Measurements from ENCODE around the gene DOK4.
"Not testable (repeated sequence)": the region's sequence is repeated elsewhere in the genome, so short reads cannot be mapped to it uniquely, and the experiment has no call there.

DOK4 gene

DNA sequence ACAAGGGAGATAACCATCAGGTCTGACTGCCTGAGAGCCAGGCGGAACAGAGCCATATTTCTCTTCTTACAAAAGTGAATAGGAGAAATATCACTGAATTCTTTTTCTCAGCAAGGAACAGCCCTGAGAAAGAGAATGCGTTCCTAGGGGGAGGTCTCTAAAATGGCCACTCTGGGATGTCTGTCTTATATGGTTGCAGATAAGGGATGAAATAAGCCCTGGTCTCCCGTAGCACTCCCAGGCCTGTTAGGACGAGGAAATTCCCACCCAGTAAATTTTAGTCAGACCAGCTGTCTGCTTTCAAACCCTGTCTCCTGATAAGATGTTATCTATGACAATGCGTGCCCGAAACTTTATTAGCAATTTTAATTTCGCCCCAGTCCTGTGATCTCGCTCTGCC is 46.3 kb downstream of the DOK4 start:
- not testable (repeated sequence) for DNase-seq

GRCh38 chr16:57435838-57436237 is 50.5 kb downstream of the DOK4 start:
- no peak for DNase-seq

GRCh38 chr16:57434003-57434402 is 52.3 kb downstream of the DOK4 start:
- no peak for DNase-seq

DNA sequence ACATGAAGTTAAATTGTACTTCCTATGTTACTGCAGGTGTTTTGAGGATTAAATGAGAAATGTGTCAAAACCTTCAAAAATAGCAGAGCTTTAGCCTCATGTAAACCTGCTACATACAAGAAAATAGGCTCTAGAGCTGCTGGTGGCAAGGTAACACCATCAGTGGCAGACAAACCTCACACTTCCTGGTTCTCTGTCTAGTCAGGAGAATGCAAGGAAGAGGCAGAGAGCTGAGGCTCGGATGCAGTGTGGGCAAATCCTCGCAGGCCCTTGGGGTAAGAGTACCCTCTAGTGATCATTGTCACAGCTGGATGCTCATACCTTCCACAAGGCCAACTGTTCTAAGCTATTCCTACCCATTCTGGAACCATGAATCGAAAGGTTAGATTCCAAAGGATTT is 53.3 kb downstream of the DOK4 start:
- DNase-seq, result no peak

GRCh38 chr16:57432505-57432904 is 53.8 kb downstream of the DOK4 start:
- DNase-seq, result no peak

- no peak for DNase-seq
These were observed 55.3 kb downstream of the DOK4 start for GRCh38 chr16:57430955-57431354.

GRCh38 chr16:57427824-57428223 is 58.5 kb downstream of the DOK4 start:
- no peak for DNase-seq

DNA sequence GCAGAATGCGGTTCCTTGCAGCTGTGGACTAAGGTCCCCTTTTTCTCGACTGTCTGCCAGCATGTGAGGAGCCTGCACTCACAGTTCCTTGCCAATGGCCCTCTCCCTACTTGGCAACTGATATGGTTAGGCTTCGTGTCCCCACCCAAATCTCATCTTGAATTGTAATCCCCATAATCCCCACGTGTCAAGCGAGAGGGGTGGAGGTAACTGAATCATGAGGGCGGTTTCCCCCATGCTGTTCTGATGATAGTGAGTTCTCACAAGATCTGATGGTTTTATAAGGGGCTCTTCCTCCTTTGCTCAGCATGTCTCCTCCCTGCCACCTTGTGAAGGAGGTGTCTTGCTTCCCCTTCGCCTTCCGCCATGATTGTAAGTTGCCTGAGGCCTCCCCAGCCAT is 59.0 kb downstream of the DOK4 start:
- no peak for DNase-seq

DNA sequence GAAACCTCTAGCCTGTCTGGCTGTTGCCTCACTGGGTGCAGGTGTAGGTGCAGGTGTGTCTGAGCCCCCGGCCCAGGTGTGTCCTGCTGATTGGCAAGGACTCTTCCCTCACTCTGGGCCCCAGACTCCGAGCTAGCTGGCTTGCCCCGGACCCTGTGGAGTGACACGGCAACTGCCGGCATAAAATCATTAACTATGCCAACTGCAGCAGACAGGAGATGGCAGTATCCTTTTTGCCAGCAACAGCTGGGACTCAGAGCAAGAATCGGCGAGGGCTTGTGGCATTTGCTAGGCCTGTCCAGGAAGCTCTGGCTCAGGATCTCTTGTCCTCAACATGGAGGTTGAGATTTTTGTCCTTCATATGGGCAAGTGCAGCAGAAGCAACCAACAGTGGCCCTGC is 59.9 kb downstream of the DOK4 start:
- no peak for DNase-seq

DNA sequence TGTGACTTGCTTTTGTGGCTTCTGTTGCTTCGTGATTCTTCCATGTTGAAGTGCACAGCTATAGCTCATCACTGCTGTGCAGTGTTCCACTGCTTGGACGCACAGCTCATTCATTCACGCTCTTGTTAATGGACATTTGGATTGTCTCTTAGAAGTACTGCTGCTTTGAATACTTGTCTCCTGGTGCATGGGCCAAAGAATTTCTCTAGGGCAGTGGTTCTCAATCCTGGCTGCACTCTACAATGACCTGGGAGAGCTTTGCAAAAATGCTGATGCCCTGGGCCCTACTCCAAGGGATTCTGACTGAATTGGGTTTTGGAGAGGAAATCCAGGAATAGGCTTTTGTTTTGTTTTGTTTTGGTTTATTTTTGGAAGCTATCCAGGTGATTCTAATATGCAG is 61.7 kb downstream of the DOK4 start:
- DNase-seq, result no peak

DNA sequence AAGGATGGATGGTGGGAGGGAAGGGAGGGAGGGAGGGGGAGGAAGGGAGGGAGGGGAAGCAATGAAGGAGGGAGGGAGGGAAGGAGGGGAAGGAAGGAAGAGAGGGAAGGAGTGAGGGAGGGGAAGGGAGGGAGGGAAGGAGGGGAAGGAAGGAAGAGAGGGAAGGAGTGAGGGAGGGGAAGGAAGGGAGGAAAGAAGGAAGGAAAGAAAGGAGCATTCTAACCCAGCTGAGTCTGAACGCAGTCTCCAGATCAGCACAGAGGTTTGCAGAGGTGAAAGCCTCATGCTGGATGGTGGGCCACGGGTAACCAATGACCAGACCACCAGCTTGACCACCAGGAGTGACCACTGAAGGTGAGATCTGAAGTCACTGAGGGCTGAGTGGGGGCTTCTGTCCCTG is 63.1 kb downstream of the DOK4 start:
- no peak for DNase-seq

GRCh38 chr16:57422026-57422944 is 64.0 kb downstream of the DOK4 start:
- DNase-seq, result no peak
